ENCODE measurements around the gene MEGF6.

Gene MEGF6

GRCh38 chr1:3456964-3457909 is 154.1 kb downstream of the MEGF6 start:
- no peak overlapping the region for H3K4me3 ChIP-seq (replicated peaks; ENCODE audit: low read depth, low read length)
- DNase-seq (ENCODE audit: extremely low read depth, low read depth), result no peak
- TF ChIP-seq, protein P1, sequence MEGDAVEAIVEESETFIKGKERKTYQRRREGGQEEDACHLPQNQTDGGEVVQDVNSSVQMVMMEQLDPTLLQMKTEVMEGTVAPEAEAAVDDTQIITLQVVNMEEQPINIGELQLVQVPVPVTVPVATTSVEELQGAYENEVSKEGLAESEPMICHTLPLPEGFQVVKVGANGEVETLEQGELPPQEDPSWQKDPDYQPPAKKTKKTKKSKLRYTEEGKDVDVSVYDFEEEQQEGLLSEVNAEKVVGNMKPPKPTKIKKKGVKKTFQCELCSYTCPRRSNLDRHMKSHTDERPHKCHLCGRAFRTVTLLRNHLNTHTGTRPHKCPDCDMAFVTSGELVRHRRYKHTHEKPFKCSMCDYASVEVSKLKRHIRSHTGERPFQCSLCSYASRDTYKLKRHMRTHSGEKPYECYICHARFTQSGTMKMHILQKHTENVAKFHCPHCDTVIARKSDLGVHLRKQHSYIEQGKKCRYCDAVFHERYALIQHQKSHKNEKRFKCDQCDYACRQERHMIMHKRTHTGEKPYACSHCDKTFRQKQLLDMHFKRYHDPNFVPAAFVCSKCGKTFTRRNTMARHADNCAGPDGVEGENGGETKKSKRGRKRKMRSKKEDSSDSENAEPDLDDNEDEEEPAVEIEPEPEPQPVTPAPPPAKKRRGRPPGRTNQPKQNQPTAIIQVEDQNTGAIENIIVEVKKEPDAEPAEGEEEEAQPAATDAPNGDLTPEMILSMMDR (IDR thresholded peaks at IDR 0.05; ENCODE audit: low read depth, low read length, missing control alignments), result no peak

DNA sequence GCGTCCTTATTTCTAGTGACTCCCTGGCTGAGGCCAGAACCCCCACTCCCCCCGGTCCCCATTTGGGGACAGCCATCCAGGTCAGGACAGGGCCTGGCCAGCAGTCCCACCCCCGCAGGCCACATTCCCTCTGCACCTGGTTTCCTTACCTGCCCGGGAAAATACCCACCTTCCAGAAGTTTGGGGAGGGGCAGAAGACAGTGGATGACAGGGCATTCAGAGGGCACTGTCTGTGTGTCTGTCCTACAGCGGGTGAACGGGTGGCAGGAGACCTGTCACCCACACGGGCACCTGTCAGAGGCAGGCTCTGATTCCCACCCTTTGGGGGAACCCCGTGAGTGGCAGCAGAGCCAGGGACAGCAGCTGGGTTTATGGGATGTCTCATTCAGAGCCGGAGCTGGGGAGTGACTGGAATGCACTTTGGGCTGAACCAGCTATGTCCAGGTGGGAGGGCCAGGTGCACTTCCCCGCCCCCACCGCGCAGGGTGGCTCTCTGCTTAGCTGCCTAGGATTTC is 154.8 kb downstream of the MEGF6 start:
- no peak overlapping the region for H3K4me3 ChIP-seq (replicated peaks; ENCODE audit: low read depth, low read length)
- TF ChIP-seq, protein P1 (IDR thresholded peaks at IDR 0.05; ENCODE audit: low read depth, low read length, missing control alignments), result no peak
- no peak for DNase-seq (ENCODE audit: extremely low read depth, low read depth)

- H3K4me3 ChIP-seq (replicated peaks; ENCODE audit: low read depth, low read length), result no peak overlapping the region
- TF ChIP-seq, protein P1 (IDR thresholded peaks at IDR 0.05; ENCODE audit: low read depth, low read length, missing control alignments), result no peak
- DNase-seq (ENCODE audit: extremely low read depth, low read depth), result no peak
Measured at GRCh38 chr1:3455670-3456448, 155.4 kb downstream of the MEGF6 start.

- DNase-seq (ENCODE audit: extremely low read depth, low read depth), result no peak
- TF ChIP-seq, protein P1 (IDR thresholded peaks at IDR 0.05; ENCODE audit: low read depth, low read length, missing control alignments), result no peak
- peak overlapping the region; percentile 26 for H3K4me3 ChIP-seq (replicated peaks; ENCODE audit: low read depth, low read length)
Measured at GRCh38 chr1:3454811-3455618, 156.3 kb downstream of the MEGF6 start.

DNA sequence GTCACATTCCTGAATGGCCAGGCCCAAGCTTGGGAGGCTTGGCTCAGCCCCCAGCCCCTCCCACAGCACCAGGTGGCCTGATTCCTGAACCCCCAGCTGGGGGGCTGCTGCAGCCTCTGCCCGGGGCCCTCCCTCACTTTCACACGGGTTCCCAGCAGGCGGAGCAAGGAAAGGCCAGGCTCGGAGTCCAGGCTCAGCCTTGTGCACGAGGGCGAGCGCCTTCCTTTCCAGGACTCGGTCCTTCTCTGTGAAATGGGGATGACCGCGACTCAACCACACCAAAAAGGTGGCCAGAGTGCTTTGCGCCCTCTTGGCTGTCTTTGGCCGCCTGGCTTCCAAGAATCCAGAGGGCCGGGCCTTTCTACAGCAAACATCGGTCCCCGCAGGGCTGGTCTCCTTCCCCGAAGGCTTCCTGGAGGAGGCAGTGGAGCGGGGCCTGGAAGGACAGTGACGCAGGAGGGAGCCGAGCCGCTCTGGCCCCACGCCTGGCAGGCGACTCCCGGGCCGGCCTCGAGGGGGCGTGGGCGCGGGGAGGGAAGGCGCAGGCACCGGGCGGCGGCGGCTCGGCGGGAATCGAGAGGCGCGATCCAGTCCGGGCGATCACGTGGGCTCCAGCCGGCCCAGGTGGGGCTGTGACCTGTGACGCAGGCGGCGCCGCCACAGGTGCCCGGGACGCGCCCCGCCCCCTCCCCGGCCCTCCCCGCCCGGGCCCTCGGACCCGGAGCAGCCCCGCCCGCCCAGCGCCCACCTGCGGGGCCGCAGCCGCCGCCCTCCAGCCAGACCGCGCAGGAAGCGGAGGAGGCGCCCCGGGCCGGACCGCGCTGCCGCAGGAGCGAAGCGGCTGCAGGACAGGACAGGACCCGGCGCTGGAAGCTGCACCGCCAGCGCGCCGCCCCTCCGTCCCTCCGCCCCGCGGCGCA is 157.2 kb downstream of the MEGF6 start, which contains the start of gene ARHGEF16:
TSS of gene ARHGEF16 (plus strand) at position 775 of the 920 bp plus-strand sequence. CDS start 8,420 bp downstream, outside the sequence.
- peak within 1 kb of the TSS; percentile 26 for H3K4me3 ChIP-seq (replicated peaks; ENCODE audit: low read depth, low read length)
- no peak for DNase-seq (ENCODE audit: extremely low read depth, low read depth)
- TF ChIP-seq, protein P1 (IDR thresholded peaks at IDR 0.05; ENCODE audit: low read depth, low read length, missing control alignments), result peak; percentile 23

Data from HFF-Myc (cell line).